Karpas-422 (cell line): ENCODE measurements around the gene TMEM256. TPM values are rescaled to one million over a fixed set of nuclear protein-coding genes. Genes with fewer than 3 reads are reported as not detected.

Source experiments
- DNase-seq: peaks from one replicate; pipeline ENCODE4 v3.0.0-alpha.2; 2015
- H2AFZ ChIP-seq: fragments of 200-600 bp; sonication (generic); 2 replicates; pipeline ENCODE4 v1.6.1; 2014; ENCODE audit warnings: antibody characterized with exemption, low read length, mixed read lengths
- H3K27ac ChIP-seq: fragments of 200-600 bp; sonication (generic); 2 replicates; pipeline ENCODE4 v1.5.1; 2014; ENCODE audit warnings: mild to moderate bottlenecking, low read length, moderate library complexity
- H3K27me3 ChIP-seq: fragments of 200-600 bp; sonication (generic); 2 replicates; pipeline ENCODE4 v1.6.1; 2014; ENCODE audit warnings: low read length, mixed read lengths
- H3K36me3 ChIP-seq: fragments of 200-600 bp; sonication (generic); 2 replicates; pipeline ENCODE4 v1.6.1; 2014; ENCODE audit warnings: low read length, mixed read lengths; ENCODE audit not compliant: insufficient read depth
- H3K4me1 ChIP-seq: fragments of 200-600 bp; sonication (generic); 2 replicates; pipeline ENCODE4 v1.6.1; 2014; ENCODE audit warnings: mild to moderate bottlenecking, low read length, mixed read lengths
- H3K4me2 ChIP-seq: fragments of 200-600 bp; sonication (generic); 2 replicates; pipeline ENCODE4 v1.6.1; 2014; ENCODE audit warnings: low read length, low read depth, mild to moderate bottlenecking; ENCODE audit not compliant: poor library complexity, severe bottlenecking
- H3K4me3 ChIP-seq: fragments of 200-600 bp; sonication (generic); 2 replicates; pipeline ENCODE4 v1.5.1; 2014; ENCODE audit warnings: mild to moderate bottlenecking, antibody characterized with exemption, low read length, mixed read lengths
- H3K79me2 ChIP-seq: fragments of 200-600 bp; sonication (generic); 2 replicates; pipeline ENCODE4 v1.6.1; 2014; ENCODE audit warnings: mild to moderate bottlenecking, low read length, mixed read lengths
- H3K9ac ChIP-seq: fragments of 200-600 bp; sonication (generic); 2 replicates; pipeline ENCODE4 v1.6.0; 2014; ENCODE audit warnings: low read length
- H3K9me2 ChIP-seq: fragments of 200-600 bp; sonication (generic), shearing (Covaris generic); replicated peaks from 2 replicates; pipeline ENCODE4 v1.6.0; 2014; ENCODE audit warnings: mild to moderate bottlenecking, low read length, moderate library complexity; ENCODE audit not compliant: insufficient read depth
- H3K9me3 ChIP-seq: fragments of 300-700, 200-600 bp; sonication (generic); 2 replicates; pipeline ENCODE4 v1.6.1; 2014; ENCODE audit warnings: low read length, mixed read lengths
- H4K20me1 ChIP-seq: fragments of 200-600 bp; sonication (generic); 2 replicates; pipeline ENCODE4 v1.6.1; 2014; ENCODE audit warnings: mild to moderate bottlenecking, antibody characterized with exemption, low read length, low read depth; ENCODE audit not compliant: insufficient read depth
- total RNA-seq: library from RNA; depleted of rRNA; stranded (reverse); fragments of >200 nt; shearing (Covaris generic); gene quantifications from 2 replicates; pipeline ENCODE4 v1.2.3, GENCODE V29; 2014; ENCODE audit warnings: low replicate concordance

The TMEM256 gene
- total RNA-seq, 1 experiment from 2014 or later: 330 TPM

DNA sequence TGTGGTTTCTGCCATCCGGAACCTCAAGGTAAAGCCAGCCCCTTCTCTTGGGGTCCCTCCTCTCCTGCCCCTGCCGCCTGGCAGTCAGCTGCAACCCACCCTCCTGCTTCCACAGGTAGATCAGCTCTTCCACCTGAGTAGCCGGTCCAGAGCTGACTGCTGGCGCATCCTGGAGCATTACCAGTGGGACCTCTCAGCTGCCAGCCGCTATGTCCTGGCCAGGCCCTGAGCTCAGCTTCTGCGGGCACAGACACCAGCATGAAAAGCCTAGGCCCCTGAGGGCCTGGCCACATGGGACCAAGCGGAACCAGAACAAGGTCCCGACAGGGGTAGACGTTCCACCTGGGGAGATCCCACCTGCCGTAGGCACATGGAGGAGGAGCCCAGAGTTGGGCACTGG, 15.0 kb downstream of the TMEM256 start:
- Histone ChIP-seq H3K4me3 (no peak overlapping the region), H3K9me2 (no peaks in the 10 kb centered on the region), H3K36me3 (no peaks in the 10 kb centered on the region), H4K20me1 (no peaks in the 10 kb centered on the region), H3K4me2 (no peak overlapping the region), H3K27me3 (no peaks in the 10 kb centered on the region), H3K27ac (no peak overlapping the region), H3K9ac (no peak overlapping the region), H3K79me2 (peaks cover 5% of the 10 kb centered on the region; the same call in 1 of the 2 replicates), H3K9me3 (no peaks in the 10 kb centered on the region), H2AFZ (no peak overlapping the region), H3K4me1 (peaks cover 17% of the 10 kb centered on the region)
- DNase-seq: no peak

DNA sequence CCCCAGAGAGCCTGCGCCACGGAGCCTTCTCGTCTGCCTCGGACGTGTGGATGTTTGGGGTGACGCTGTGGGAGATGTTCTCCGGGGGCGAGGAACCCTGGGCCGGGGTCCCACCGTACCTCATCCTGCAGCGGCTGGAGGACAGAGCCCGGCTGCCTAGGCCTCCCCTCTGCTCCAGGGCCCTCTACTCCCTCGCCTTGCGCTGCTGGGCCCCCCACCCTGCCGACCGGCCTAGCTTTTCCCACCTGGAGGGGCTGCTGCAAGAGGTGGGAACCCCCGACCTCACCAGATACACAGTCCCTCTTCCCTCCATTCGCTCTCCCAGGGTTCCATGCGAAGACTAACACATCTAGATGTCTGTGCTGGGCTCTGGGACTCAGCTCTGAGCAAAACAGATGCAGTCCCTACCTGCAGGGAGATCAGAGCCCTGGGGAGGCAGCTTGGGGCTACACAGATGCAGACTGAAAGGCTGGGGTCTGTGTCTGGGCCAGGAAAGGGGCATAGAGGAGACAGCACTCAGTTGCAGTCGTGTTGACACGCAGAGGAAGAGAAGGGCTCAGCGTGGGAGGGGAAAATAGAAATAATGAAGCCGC, 19.3 kb downstream of the TMEM256 start:
- Histone ChIP-seq H3K79me2 (no peaks in the 10 kb centered on the region), H3K9me3 (no peaks in the 10 kb centered on the region), H3K27me3 (no peaks in the 10 kb centered on the region), H2AFZ (peak overlapping the region; percentile 87; the same call in 1 of the 2 replicates), H3K9ac (peak overlapping the region; percentile 72), H3K36me3 (no peaks in the 10 kb centered on the region), H3K9me2 (no peaks in the 10 kb centered on the region), H3K27ac (no peak overlapping the region), H3K4me1 (peaks cover 15% of the 10 kb centered on the region), H3K4me3 (peak overlapping the region; percentile 72), H3K4me2 (peak overlapping the region; percentile 88), H4K20me1 (no peaks in the 10 kb centered on the region)
- DNase-seq: no peak

DNA sequence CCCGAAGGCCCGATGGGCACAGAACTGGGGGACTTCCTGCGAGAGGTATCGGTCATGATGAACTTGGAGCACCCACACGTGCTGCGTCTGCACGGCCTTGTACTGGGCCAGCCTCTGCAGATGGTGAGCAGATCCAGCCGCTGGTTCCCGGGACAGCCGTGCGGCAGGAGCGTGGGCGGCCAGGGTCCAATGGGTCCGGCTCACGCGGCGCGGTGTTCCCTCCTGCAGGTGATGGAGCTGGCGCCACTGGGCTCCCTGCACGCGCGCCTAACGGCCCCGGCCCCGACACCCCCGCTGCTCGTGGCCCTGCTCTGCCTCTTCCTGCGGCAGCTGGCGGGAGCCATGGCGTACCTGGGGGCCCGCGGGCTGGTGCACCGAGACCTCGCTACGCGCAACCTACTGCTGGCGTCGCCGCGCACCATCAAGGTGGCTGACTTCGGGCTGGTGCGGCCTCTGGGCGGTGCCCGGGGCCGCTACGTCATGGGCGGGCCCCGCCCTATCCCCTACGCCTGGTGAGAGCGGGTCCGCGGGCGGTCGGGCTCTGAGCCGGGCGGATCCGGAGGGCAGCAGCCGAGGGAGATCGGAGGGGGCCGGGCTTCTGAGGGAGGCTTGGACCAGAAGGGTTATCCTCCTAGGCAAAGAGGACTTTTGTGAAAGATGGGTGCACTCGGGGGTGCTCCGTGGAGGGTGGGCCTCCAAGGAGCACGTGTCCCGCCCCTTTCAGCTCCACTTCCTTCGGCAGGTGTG, 20.0 kb downstream of the TMEM256 start:
- no peak overlapping the region for H3K27ac ChIP-seq
- H3K4me3 ChIP-seq: peak overlapping the region; percentile 72
- peak overlapping the region; percentile 88 for H3K4me2 ChIP-seq

DNA sequence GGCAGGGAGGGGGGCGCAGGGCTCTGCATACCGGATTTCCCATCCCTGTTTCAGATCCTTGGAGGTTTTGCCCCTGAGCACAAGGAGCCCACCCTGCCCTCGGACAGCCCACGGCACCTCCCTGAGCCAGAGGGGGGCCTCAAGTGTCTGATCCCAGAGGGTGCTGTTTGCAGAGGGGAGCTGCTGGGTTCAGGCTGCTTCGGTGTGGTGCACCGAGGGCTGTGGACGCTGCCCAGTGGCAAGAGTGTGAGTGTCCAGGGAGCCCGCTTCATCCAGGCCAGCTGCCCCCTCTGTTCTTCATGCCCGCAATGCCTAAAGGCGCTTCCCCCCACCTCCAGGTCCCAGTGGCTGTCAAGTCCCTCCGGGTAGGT, 20.5 kb downstream of the TMEM256 start:
- no peaks in the 10 kb centered on the region for H3K27me3 ChIP-seq
- no peaks in the 10 kb centered on the region for H3K36me3 ChIP-seq
- H3K9me3 ChIP-seq: 0 out of 2 replicates have a peak, but pooled peaks cover 2% of the 10 kb centered on the region
- H3K9me2 ChIP-seq: no peaks in the 10 kb centered on the region
- H3K4me3 ChIP-seq: peak overlapping the region; percentile 72; the same call in 1 of the 2 replicates
- H4K20me1 ChIP-seq: no peaks in the 10 kb centered on the region
- no peak for DNase-seq
- peaks cover 15% of the 10 kb centered on the region for H3K4me1 ChIP-seq
- peak overlapping the region; percentile 72 for H3K9ac ChIP-seq
- peak overlapping the region; percentile 88 for H3K4me2 ChIP-seq
- H3K79me2 ChIP-seq: no peaks in the 10 kb centered on the region
- no peak overlapping the region for H2AFZ ChIP-seq
- H3K27ac ChIP-seq: no peak overlapping the region

More for the DNA sequence above, 20.0 kb downstream of the TMEM256 start:
- Histone ChIP-seq H3K9ac (peak overlapping the region; percentile 72), H3K79me2 (no peaks in the 10 kb centered on the region), H3K9me2 (no peaks in the 10 kb centered on the region), H3K27me3 (no peaks in the 10 kb centered on the region), H3K4me1 (peaks cover 15% of the 10 kb centered on the region), H3K36me3 (no peaks in the 10 kb centered on the region), H4K20me1 (no peaks in the 10 kb centered on the region), H2AFZ (peak overlapping the region; percentile 87; the same call in 1 of the 2 replicates), H3K9me3 (0 out of 2 replicates have a peak, but pooled peaks cover 2% of the 10 kb centered on the region)
- peak; percentile 90 for DNase-seq

DNA sequence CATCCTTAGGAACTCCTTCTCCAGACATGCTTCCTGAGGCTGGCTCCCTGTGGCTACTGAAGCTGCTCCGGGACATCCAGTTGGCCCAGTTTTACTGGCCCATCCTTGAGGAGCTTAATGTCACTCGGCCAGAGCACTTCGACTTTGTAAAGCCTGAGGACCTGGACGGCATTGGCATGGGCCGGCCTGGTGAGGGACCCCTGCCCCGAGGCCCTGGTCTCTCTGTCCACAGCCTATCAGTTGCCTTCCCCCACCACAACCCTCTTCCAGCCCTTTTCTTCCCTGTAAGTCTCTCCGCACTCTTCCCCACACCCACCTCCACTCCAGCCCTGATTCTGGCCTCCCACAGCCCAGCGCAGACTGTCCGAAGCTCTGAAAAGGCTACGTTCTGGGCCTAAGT, 21.0 kb downstream of the TMEM256 start:
- no peaks in the 10 kb centered on the region for H3K9me2 ChIP-seq
- no peak for DNase-seq
- H3K79me2 ChIP-seq: no peaks in the 10 kb centered on the region
- no peak overlapping the region for H2AFZ ChIP-seq
- no peaks in the 10 kb centered on the region for H4K20me1 ChIP-seq
- H3K4me2 ChIP-seq: no peak overlapping the region
- H3K27me3 ChIP-seq: no peaks in the 10 kb centered on the region
- 0 out of 2 replicates have a peak, but pooled peaks cover 2% of the 10 kb centered on the region for H3K9me3 ChIP-seq
- no peak overlapping the region for H3K9ac ChIP-seq
- H3K4me3 ChIP-seq: no peak overlapping the region
- no peaks in the 10 kb centered on the region for H3K36me3 ChIP-seq
- no peak overlapping the region for H3K27ac ChIP-seq
- peaks cover 15% of the 10 kb centered on the region for H3K4me1 ChIP-seq

DNA sequence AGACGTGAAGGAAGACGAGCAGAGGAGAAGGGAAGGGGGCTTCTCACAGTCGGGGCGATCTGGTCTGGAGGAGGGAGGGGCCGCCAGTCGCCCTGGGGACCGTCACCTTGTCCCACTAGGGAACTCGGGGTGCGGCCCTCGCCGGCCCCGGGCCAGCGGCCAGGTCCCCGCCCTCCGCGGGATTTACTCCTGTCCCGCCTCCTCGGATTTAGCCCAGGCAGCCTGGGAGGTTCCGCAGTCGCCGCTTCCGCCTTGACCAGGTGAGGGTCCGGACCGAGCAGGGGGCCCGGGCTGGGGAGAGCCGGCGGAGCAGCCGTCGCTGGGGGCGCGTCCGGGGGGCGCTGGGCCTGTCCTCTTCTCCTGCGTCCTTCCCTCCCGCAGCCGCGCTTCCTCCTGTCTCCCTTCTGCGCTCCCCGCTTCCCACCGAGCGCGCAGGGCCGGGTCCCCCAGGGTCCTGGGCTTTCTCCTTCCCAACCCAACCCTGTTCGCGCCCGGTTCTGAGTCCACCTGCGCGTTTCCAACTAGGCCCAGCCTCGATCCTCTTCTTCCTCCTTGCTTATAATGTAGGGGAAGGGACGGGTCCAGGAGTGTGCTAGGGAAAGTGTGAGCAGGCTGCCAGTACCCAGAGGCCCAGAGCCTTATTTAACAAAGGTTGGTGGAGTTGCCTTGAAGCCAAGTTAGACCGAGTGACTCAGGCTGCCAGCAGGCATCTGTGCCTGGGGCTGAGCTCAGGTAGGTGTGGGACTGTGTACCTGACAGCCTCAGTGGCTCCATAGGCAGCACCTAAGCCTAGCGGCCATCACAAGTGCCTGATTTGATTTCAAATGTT, 22.8 kb downstream of the TMEM256 start, which contains the start of gene TNK1:
TNK1 (plus strand) TSS at position 235 of the 829 bp plus-strand sequence. CDS start 1,838 bp downstream, outside the sequence.
- Histone ChIP-seq H3K79me2 (no peaks in the 10 kb centered on the region), H3K9ac (no peak within 1 kb of the TSS), H3K4me3 (no peak within 1 kb of the TSS), H3K36me3 (no peaks in the 10 kb centered on the region), H3K4me2 (no peak within 1 kb of the TSS), H3K9me3 (0 out of 2 replicates have a peak, but pooled peaks cover 2% of the 10 kb centered on the region), H4K20me1 (no peaks in the 10 kb centered on the region), H3K4me1 (peaks cover 15% of the 10 kb centered on the region), H2AFZ (no peak within 1 kb of the TSS), H3K27ac (no peak within 1 kb of the TSS), H3K9me2 (no peaks in the 10 kb centered on the region), H3K27me3 (no peaks in the 10 kb centered on the region)
- no peak for DNase-seq

DNA sequence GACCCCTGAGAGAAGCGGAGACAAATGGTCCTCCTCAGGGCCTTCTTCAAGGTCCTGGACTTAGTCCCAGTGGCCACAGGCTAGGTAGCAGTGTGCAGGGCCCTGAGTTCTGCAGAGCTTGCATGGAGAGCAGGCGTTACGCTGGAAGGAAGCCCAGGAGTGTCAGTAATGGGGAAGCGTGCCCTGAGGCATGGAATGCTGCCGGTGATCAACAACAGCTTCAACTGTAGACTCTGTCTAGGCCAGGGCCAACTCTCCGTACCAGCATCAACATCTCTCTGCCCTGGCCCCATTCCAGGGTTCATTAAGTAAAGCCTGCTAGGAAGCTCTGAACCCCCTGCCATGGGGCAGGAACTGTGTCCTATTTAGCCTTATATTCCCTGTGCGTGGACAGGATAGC, 23.6 kb downstream of the TMEM256 start:
- no peak overlapping the region for H2AFZ ChIP-seq

More for the DNA sequence above, 23.6 kb downstream of the TMEM256 start:
- Histone ChIP-seq H3K27me3 (no peaks in the 10 kb centered on the region), H3K36me3 (no peaks in the 10 kb centered on the region), H3K79me2 (no peaks in the 10 kb centered on the region), H4K20me1 (no peaks in the 10 kb centered on the region), H3K9me2 (no peaks in the 10 kb centered on the region), H3K9me3 (0 out of 2 replicates have a peak, but pooled peaks cover 2% of the 10 kb centered on the region), H3K27ac (no peak overlapping the region), H3K9ac (no peak overlapping the region), H3K4me1 (peaks cover 15% of the 10 kb centered on the region), H3K4me2 (no peak overlapping the region), H3K4me3 (no peak overlapping the region)
- DNase-seq: no peak
